ENCODE data around the gene HOXD13. TPM values are rescaled to one million over a fixed set of nuclear protein-coding genes. Genes with fewer than 3 reads are reported as not detected.

The HOXD13 gene
- total and polyA plus RNA-seq, 2 of the 8 experiments (the other 6 are each of a cell fraction or from before 2014, with no cell fraction given) = not detected

GRCh38 chr2:176131848-176132158, 39.3 kb downstream of the HOXD13 start (continued):
- TF ChIP-seq CTBP2 (IDR thresholded peaks at IDR 0.05; ENCODE audit: borderline replicate concordance, insufficient read depth, insufficient read length, low read length) = no peak

Measured in H1 (cell line).